Measurements from ENCODE around the gene LRRC4. TPM values are rescaled to one million over a fixed set of nuclear protein-coding genes. Genes with fewer than 3 reads are reported as not detected.

LRRC4 gene
- total and polyA plus RNA-seq, 2 donors (not counting 3 experiments of a cell fraction or from before 2014, with no cell fraction given): 3.8 to 4.2 TPM

DNA sequence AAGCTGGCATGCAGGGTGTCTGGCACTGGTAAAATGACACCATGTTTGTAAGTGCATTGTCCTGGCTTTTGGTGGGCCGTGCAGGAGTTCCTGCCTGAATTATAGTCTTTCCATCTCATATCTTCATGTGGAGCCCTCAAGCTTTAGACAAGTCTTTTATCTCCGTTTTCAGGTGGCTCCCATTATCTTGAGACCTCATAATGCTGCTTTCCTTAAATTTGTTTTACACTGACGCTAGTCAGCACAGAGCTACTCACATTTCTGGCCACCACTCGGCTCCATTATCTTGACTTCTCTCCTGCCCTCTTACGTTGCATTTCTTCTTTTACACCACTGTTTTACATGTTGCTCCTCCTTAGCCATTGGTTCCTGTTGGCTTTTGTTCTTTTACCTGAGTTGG, 37.2 kb downstream of the LRRC4 start:
- no peak overlapping the region for H3K9ac ChIP-seq (replicated peaks; ENCODE audit: extremely low read depth, insufficient read depth, low read length)
- peaks cover 5 to 6% of the 10 kb centered on the region in 2 experiments for H3K36me3 ChIP-seq (ENCODE audit: control insufficient read depth in 2 of 2, extremely low read depth in 1 of 2, insufficient read depth in 2 of 2, low read length in 2 of 2)
- H3K4me3 ChIP-seq (replicated peaks in 1 of 3; ENCODE audit: insufficient read depth in 1 of 3, low read depth in 1 of 3, low read length in 3 of 3): no peak overlapping the region
- ChIA-PET POLR2A (no interaction called here), CTCF (no interaction called here)
- FAIRE-seq (no peak), DNase-seq (ENCODE audit: low read depth, low spot score) (no peak)
- no peaks in the 10 kb centered on the region for H3K4me1 ChIP-seq (ENCODE audit: control insufficient read depth, extremely low read depth, insufficient read depth, low read length)
- peaks cover 4% of the 10 kb centered on the region for H4K20me1 ChIP-seq (replicated peaks; ENCODE audit: control insufficient read depth, extremely low read depth, insufficient read depth, low read length)
- BruUV-seq (replicated peaks): no TSS peak
- H3K4me2 ChIP-seq (ENCODE audit: insufficient read depth, low read length): no peak overlapping the region
- H3K27me3 ChIP-seq (ENCODE audit: control insufficient read depth in 2 of 2, insufficient read depth in 2 of 2, low read length in 2 of 2): no peaks in the 10 kb centered on the region
- H2AFZ ChIP-seq (ENCODE audit: low read depth, low read length): no peak overlapping the region
- H3K79me2 ChIP-seq (ENCODE audit: control insufficient read depth, insufficient read depth, low read length): no peaks in the 10 kb centered on the region
- dilution Hi-C loops (cut with MboI; ENCODE audit: extremely low pct_ligation_motif_present, low sequenced_read_pairs): no loop called here
- no peak overlapping the region for H3K27ac ChIP-seq (ENCODE audit: insufficient read depth, low read depth, low read length)
- no peaks in the 10 kb centered on the region for H3K9me1 ChIP-seq (replicated peaks; ENCODE audit: control insufficient read depth, extremely low read depth, insufficient read depth, low read length)
- TF ChIP-seq MYC (IDR thresholded peaks at IDR 0.05; ENCODE audit: low read depth, low read length): no peak
- no peaks in the 10 kb centered on the region for H3K9me3 ChIP-seq (replicated peaks; ENCODE audit: control insufficient read depth, insufficient read depth, low read length)
- intact Hi-C loops (cut with micrococcal nuclease): no loop called here

DNA sequence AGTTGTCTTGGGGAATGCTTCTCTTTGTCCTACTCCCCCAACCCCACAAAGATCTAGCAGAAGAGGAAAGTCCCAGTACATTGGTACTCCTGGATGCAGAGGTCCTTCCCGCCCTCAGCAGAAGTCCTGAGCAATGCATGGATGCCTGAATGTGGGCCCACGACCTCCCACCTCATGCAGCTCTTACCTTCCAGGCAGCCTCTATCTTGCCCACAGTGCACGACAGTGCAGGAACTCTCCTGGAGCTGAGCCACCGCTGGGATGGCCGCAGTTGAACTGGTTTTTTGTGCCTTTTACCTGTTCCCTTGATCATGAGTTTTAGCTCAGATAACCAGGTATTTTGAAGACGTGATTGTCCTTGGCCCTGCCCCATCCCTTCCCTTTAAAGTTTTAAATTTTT, 37.9 kb downstream of the LRRC4 start:
- Histone ChIP-seq H3K9me3 (replicated peaks; ENCODE audit: control insufficient read depth, insufficient read depth, low read length) (no peaks in the 10 kb centered on the region), H3K4me3 (replicated peaks in 1 of 3; ENCODE audit: insufficient read depth in 1 of 3, low read depth in 1 of 3, low read length in 3 of 3) (no peak overlapping the region), H3K4me2 (ENCODE audit: insufficient read depth, low read length) (no peak overlapping the region), H3K27me3 (ENCODE audit: control insufficient read depth in 2 of 2, insufficient read depth in 2 of 2, low read length in 2 of 2) (no peaks in the 10 kb centered on the region), H2AFZ (ENCODE audit: low read depth, low read length) (no peak overlapping the region), H3K9me1 (replicated peaks; ENCODE audit: control insufficient read depth, extremely low read depth, insufficient read depth, low read length) (no peaks in the 10 kb centered on the region), H3K36me3 (ENCODE audit: control insufficient read depth in 2 of 2, extremely low read depth in 1 of 2, insufficient read depth in 2 of 2, low read length in 2 of 2) (peaks cover 5 to 6% of the 10 kb centered on the region in 2 experiments), H3K27ac (ENCODE audit: insufficient read depth, low read depth, low read length) (no peak overlapping the region), H4K20me1 (replicated peaks; ENCODE audit: control insufficient read depth, extremely low read depth, insufficient read depth, low read length) (peaks cover 4% of the 10 kb centered on the region), H3K79me2 (ENCODE audit: control insufficient read depth, insufficient read depth, low read length) (no peaks in the 10 kb centered on the region), H3K9ac (replicated peaks; ENCODE audit: extremely low read depth, insufficient read depth, low read length) (no peak overlapping the region), H3K4me1 (ENCODE audit: control insufficient read depth, extremely low read depth, insufficient read depth, low read length) (no peaks in the 10 kb centered on the region)
- FAIRE-seq: no peak
- BruUV-seq (replicated peaks): no TSS peak
- CTCF ChIA-PET: no interaction called here
- intact Hi-C loops (cut with micrococcal nuclease) (no loop called here), dilution Hi-C loops (cut with MboI; ENCODE audit: extremely low pct_ligation_motif_present, low sequenced_read_pairs) (no loop called here)
- no peak for DNase-seq (ENCODE audit: low read depth, low spot score)
- no peak for TF ChIP-seq MYC (IDR thresholded peaks at IDR 0.05; ENCODE audit: low read depth, low read length)
- TF ChIP-seq FOS (IDR thresholded peaks at IDR 0.05; ENCODE audit: borderline replicate concordance, insufficient read depth, low read length): no peak
- no peak for TF ChIP-seq EZH2 (IDR thresholded peaks at IDR 0.05; ENCODE audit: borderline replicate concordance, low read depth, low read length, severe bottlenecking)
- TF ChIP-seq, protein P1, sequence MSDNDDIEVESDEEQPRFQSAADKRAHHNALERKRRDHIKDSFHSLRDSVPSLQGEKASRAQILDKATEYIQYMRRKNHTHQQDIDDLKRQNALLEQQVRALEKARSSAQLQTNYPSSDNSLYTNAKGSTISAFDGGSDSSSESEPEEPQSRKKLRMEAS (IDR thresholded peaks at IDR 0.05; ENCODE audit: insufficient read depth, insufficient read length): no peak
- TF ChIP-seq JUN (IDR thresholded peaks at IDR 0.05; ENCODE audit: borderline replicate concordance, insufficient read depth, insufficient read length, low read depth): no peak
- TF ChIP-seq GATA2 (IDR thresholded peaks at IDR 0.05; ENCODE audit: insufficient read depth, insufficient read length, low read depth, low read length): no peak
- no peak for TF ChIP-seq POLR2AphosphoS5 (IDR thresholded peaks at IDR 0.05; ENCODE audit: insufficient read depth, low read depth, low read length)
- TF ChIP-seq POLR2A (IDR thresholded peaks at IDR 0.05; ENCODE audit: low read depth, low read length): no peak
- TF ChIP-seq, protein P2, sequence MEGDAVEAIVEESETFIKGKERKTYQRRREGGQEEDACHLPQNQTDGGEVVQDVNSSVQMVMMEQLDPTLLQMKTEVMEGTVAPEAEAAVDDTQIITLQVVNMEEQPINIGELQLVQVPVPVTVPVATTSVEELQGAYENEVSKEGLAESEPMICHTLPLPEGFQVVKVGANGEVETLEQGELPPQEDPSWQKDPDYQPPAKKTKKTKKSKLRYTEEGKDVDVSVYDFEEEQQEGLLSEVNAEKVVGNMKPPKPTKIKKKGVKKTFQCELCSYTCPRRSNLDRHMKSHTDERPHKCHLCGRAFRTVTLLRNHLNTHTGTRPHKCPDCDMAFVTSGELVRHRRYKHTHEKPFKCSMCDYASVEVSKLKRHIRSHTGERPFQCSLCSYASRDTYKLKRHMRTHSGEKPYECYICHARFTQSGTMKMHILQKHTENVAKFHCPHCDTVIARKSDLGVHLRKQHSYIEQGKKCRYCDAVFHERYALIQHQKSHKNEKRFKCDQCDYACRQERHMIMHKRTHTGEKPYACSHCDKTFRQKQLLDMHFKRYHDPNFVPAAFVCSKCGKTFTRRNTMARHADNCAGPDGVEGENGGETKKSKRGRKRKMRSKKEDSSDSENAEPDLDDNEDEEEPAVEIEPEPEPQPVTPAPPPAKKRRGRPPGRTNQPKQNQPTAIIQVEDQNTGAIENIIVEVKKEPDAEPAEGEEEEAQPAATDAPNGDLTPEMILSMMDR (IDR thresholded peaks at IDR 0.05; ENCODE audit: extremely low read depth in 1 of 2, insufficient read depth in 1 of 2, low read depth in 1 of 2, low read length in 2 of 2): no peak
- POLR2A ChIA-PET: no interaction called here
